Activated CD8-positive, alpha-beta memory T cell treated with anti-CD3 and anti-CD28 coated beads for 48 hours (primary cell): ENCODE measurements around the gene SPDYC.

Source experiments
- DNase-seq, 3 experiments: peaks; one replicate each; pipeline ENCODE4 v3.0.0-alpha.2; 2020; ENCODE audit warnings: low read depth in 2 of 3, low spot score in 2 of 3

The SPDYC gene

GRCh38 chr11:65170058-65170534 lies at the start of gene SPDYC:
TSS of gene SPDYC (plus strand) at chr11:65170233. CDS start at chr11:65171358, 1,125 bp downstream.
- DNase-seq: no peak

GRCh38 chr11:65120831-65121230 lies 49.2 kb upstream of the SPDYC start:
- DNase-seq: no peak

- no peak for DNase-seq
Observed at GRCh38 chr11:65121447-65121864, 48.6 kb upstream of the SPDYC start.

DNA sequence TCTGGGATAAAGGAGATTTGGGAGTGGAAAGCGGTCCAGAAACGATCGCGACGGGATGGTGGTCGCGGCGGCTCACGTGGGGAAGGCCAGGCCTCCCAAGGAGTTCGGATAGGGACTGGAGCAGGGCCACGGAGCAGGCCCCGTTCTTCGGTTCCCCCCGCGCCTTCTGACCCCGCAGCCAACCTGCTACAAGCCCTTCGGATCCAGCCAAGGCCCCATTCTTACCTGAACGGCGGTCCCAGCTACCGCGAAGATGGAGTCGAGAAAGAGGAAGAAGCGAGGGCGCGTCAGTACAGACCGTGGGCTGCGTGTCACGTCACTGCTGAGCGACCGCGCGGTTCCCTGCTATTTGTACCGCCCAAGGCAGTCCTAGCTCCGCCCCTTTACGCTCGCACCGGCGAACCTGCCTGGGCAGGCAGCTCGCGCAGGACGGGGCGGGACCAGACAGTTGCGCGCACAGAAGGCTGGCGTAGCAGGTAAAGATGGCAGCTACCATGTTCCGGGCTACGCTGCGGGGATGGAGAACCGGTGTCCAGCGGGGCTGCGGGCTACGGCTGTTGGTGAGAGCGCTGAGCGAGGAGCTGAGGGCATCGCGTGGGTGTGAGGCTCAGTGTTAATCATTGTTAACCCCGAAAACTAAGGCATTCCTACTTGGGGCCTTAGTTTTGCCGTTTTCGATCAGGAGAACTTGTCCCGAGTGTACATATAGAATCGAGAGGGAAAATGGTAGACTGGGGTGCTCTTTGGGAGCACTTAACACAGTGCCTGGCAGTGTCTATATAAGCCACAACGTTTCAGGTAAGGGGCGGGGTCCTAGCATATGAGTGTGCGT lies 48.0 kb upstream of the SPDYC start, which contains the start of the genes FAU and MRPL49:
Gene FAU (minus strand): TSS at position 270 of the 832 bp plus-strand sequence. CDS start 321 bp downstream, outside the sequence.
Gene MRPL49 (plus strand): TSS at position 457 of the 832 bp plus-strand sequence. CDS start 26 bp downstream, at position 483.
- DNase-seq: peak; percentile 92 to 96 (median 94)

DNA sequence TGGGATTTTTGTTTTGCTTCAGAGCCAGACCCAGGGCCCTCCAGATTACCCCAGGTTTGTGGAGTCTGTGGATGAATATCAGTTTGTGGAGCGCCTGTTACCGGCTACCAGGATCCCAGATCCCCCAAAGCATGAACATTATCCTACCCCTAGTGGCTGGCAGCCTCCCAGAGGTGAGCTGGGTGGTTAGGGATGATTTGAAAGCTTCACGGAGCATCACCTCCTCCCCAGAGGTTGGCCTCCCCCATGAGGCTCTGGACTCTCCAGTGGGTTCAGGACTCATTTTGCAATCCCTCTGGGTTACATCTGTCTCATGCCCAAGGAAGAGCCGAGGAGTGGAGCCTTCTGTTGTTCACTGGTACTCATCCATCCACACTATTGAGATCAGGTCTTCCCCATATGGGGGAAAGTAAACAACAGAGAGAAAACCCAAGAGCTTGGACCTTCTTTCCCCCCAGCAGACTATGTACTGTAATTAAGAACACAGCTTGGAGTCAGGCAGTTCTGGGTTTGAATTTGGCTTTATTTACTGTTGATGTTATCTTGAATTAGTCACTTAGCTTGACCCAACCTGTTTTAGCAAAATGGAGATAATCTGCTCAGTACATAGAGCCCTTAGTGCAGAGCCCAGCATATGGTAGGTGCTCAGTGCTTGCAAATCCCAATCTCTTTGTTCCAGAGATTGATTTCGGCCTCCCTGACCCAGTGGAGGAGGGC lies 45.4 kb upstream of the SPDYC start:
- no peak for DNase-seq

DNA sequence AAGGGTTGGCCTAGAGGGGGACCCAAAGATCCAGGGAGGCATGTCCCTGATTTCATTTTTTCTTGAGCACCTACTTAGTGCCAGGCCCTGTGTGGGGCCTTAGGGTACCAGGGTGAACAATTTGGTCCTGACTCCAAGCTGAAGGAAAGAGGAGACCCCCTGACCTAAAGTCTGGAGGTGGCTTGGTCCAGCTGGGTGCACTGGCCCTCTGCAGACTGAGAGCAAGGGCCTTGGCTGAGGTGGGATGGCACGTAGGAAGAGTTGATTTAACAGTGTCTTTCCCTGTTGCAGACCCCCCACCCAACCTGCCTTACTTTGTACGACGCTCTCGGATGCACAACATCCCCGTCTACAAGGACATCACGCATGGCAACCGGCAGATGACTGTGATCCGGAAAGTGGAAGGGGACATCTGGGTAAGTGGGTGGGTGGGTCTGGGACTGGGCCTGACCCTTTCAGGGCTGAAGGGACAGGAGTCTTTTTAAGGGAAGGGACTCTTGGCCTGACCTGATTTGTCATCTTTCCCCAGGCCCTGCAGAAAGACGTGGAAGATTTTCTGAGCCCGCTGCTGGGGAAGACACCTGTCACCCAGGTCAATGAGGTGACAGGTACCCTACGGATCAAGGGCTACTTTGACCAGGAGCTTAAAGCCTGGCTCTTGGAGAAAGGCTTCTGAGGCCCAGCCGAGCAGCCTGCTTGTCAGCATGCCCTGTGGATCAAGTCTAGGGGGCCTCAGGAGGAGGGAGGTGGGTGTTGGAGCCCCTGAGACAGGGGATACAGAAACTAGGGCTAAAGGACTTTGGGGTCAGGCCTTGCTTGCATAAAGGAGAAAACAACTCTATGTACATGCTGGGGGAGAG lies 44.6 kb upstream of the SPDYC start:
- no peak for DNase-seq

DNA sequence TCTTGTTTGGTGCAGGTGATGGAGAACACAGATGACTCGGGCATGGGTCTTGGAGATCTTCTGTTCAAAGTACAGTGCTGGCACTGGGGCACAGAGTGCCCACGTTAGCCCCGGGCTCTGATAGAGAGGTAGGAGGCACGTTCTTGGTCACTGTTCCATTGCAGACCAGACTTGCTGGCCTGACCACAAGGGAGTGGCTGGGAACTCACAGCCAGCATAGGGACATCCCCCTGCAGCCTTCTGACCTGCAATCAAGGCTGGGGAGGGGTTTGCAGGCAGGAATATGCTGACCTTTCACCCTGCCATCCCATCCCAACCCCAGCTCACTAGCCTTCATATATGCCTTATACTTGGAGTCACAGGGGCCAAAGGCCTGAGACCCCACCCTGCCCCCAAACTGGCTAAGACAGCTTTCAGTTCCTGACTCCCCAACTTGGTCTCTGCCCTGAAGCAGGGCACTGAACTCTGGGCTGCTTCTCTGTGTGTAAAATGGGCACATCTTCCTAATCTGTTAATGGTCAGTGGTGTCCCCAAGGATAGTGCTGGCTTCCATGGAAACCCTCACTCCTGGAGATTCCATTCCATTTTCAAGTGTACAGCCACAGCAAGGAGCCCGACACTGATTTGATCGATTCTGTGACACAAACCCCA lies 43.3 kb upstream of the SPDYC start:
- DNase-seq: no peak

GRCh38 chr11:65127473-65128181 lies 42.4 kb upstream of the SPDYC start:
- DNase-seq: no peak

DNA sequence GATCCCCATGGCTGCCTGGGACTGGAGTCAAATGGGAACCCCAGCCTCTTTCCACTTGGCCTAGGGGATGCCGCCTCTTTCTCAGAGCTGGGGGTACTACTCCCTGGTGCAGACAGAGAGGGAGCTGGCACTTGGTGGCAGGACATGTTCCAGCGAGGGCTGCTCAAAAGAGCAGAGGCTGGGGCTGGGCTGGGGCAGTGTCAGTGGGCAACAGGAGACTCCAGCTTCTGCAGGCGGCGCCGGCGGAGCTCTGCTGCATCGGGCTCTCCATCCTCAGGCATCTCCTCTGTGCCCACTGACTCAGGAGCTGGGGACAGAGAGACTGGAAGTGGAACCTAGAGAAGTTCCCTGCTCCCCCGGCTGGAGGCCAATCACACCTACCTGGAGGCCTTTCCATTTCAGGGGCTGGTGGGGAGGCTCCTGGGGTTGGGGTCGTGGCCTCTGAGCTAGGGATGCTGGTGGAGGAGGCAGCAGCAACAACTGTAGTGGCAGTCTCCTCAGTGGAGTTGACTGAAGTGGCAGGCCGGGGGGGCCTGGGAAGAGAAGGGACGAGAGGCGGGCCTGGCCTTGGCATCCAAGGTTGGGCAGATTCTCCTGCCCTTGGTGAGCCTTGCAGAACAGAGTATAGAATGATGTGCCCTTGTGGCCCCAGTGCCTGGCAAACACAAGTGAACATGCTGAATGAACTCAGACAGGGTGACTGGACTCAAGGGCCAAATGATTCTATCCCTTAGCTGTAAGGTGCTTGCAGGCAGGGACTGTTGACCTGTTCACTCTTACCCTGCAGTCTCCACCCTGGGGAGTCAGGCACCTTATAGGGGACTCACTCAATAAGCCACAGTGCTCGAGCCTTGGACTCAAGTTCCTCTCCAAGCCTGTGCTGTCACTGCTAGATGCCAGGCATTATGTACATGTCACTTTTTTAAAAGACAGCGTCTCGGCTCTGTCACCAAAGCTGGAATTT lies 41.6 kb upstream of the SPDYC start:
- DNase-seq: no peak

- DNase-seq: no peak
Observed at GRCh38 chr11:65129649-65130441, 40.2 kb upstream of the SPDYC start.

GRCh38 chr11:65130631-65131416 lies 39.2 kb upstream of the SPDYC start:
- no peak for DNase-seq

DNA sequence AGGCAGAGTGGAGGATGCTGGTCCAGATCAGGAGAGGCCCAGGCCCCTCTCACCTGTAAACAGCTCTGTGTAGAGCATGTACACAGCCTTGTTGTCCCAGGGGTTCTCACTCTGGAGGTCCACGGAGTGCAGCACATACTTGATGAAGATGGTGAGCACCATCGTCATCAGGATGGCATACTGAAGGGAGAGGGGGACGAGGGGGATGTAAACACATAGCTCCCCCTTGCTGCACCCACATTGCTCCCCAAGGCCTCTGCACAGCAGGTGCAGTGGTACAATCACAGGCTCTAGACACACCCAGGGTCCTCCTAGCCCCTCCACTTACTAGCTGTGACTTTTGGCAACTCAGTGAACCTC lies 38.6 kb upstream of the SPDYC start:
- DNase-seq: no peak

DNA sequence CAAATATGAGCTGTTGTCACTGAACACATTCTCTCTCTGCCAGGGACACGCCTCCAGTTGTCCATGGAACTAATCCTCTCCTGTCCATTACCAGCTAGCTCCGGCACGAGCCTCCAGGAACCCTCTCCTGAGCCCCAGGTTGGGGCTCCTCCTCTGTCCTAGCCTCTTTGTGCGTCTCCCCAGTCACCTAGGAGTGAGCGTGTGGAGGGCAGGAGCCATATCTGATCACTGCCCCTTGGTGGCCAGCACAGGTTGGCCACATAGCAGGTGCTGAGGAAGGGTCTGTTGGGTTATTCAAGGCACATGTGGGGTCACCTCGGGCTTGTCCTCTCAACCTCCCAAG lies 38.2 kb upstream of the SPDYC start:
- no peak for DNase-seq

- no peak for DNase-seq
Observed at GRCh38 chr11:65132238-65132987, 37.6 kb upstream of the SPDYC start.

- DNase-seq: no peak
Observed at GRCh38 chr11:65132988-65133700, 36.9 kb upstream of the SPDYC start.

DNA sequence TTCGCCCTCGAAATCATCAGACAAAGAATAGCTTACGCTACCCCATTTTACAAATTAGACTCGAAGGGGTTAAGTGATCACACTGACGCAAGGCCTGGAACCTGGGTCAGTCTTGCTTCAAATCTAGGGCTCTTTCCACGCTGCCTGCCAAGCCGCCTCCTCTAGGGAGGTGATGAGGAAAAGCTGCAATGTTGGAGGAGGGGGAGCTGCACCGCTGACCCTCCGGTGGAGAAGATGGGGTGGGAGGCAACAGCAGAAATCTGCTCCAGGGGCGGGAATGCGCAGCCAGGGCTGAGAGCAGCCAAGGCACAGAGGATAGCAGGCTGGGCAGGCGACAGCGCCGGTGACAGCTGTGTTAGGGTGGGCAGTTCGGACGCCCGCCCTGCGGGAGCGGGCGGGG lies 36.3 kb upstream of the SPDYC start:
- no peak for DNase-seq
